GM12878 (cell line): ENCODE measurements around the gene SIGLEC5. TPM values are rescaled to one million over a fixed set of nuclear protein-coding genes. Genes with fewer than 3 reads are reported as not detected.

ENCODE experiments used
- ATAC-seq: fragments of 200-7000 bp; cut with Tn5 transposase; 3 replicates; pipeline ENCODE4 v1.9.1; 2020; ENCODE audit warnings: mild to moderate bottlenecking, moderate library complexity
- BruUV-seq: library from RNA; stranded (reverse); fragments of 400-500 nt; replicated peaks from 2 replicates; lab custom pipeline; 2021; lab: Mats Ljungman, UMichigan
- CTCF ChIA-PET: fragments of 300-600 bp; sonication (Branson Sonifier 250); formaldehyde crosslinking; extraction: SDS; loops from one replicate; lab custom pipeline; 2021; ENCODE audit warnings: inconsistent platforms; lab: Yijun Ruan, JAX
- POLR2A ChIA-PET: fragments of 350-600 bp; formaldehyde crosslinking; extraction: SDS; loops from one replicate; lab custom pipeline; 2021; ENCODE audit warnings: inconsistent platforms; lab: Charles Lee
- RAD21 ChIA-PET: fragments of 300-600 bp; sonication (Branson Sonifier 250); formaldehyde crosslinking; loops from one replicate; lab custom pipeline; 2023; ENCODE audit warnings: antibody characterized with exemption; ENCODE audit not compliant: unreplicated experiment; lab: Charles Lee
- SMC1A ChIA-PET: fragments of 300-600 bp; sonication (Branson Sonifier 250); formaldehyde crosslinking; loops from one replicate; lab custom pipeline; 2023; ENCODE audit not compliant: unreplicated experiment, uncharacterized antibody; lab: Charles Lee
- DNase-seq: peaks from one replicate; pipeline ENCODE4 v3.0.0-alpha.2; 2011; ENCODE audit warnings: low read depth, low spot score
- FAIRE-seq: peaks from 3 replicates; lab custom pipeline; 2011; peaks lifted over from hg19 to GRCh38; lab: Jason Lieb, UNC
- H2AFZ ChIP-seq: 2 replicates; pipeline ENCODE4 v1.6.0; 2011; ENCODE audit warnings: low read depth, low read length, control low read depth; ENCODE audit not compliant: control insufficient read depth
- H3K27ac ChIP-seq: 2 replicates; pipeline ENCODE4 v1.5.1; 2011; ENCODE audit warnings: control low read depth; ENCODE audit not compliant: control insufficient read depth, insufficient read depth
- H3K27me3 ChIP-seq, 2 experiments: replicated peaks in 1 of 2; 2 replicates each; pipeline versions ENCODE4 v1.6.0 to v1.6.1; 2011; ENCODE audit warnings: low read length in 1 of 2; ENCODE audit not compliant: control insufficient read depth in 2 of 2, insufficient read depth in 2 of 2
- H3K36me3 ChIP-seq, 2 experiments: 2 replicates each; pipeline ENCODE4 v1.5.1; 2011; ENCODE audit warnings: low read length in 1 of 2; ENCODE audit not compliant: control insufficient read depth in 2 of 2, insufficient read depth in 2 of 2
- H3K4me1 ChIP-seq: 2 replicates; pipeline ENCODE4 v1.6.1; 2011; ENCODE audit warnings: mild to moderate bottlenecking, low read length, moderate library complexity, mixed read lengths; ENCODE audit not compliant: control insufficient read depth, insufficient read depth
- H3K4me2 ChIP-seq: 2 replicates; pipeline ENCODE4 v1.6.0; 2011; ENCODE audit warnings: control low read depth; ENCODE audit not compliant: control insufficient read depth, insufficient read depth
- H3K4me3 ChIP-seq: fragments of 200-600 bp; sonication (generic); 2 replicates; pipeline ENCODE4 v1.5.1; 2016
- H3K79me2 ChIP-seq: 2 replicates; pipeline ENCODE4 v1.6.0; 2011; ENCODE audit warnings: low read length; ENCODE audit not compliant: control insufficient read depth, insufficient read depth
- H3K9ac ChIP-seq: 2 replicates; pipeline ENCODE4 v1.8.0; 2011; ENCODE audit warnings: low read length, control low read depth, mixed read lengths; ENCODE audit not compliant: control insufficient read depth, insufficient read depth
- H3K9me3 ChIP-seq: replicated peaks from 3 replicates; pipeline ENCODE4 v1.5.1; 2011; ENCODE audit warnings: mild to moderate bottlenecking, low read length; ENCODE audit not compliant: control insufficient read depth, insufficient read depth
- H4K20me1 ChIP-seq: 2 replicates; pipeline ENCODE4 v1.6.0; 2011; ENCODE audit not compliant: control insufficient read depth, insufficient read depth
- ATF7 ChIP-seq: fragments of 450-650 bp; IDR thresholded peaks from 2 replicates; pipeline ENCODE4 v1.6.1; 2016; ENCODE audit warnings: low read depth, mild to moderate bottlenecking
- CBFB ChIP-seq: IDR thresholded peaks from 2 replicates; pipeline ENCODE4 v1.6.1; 2016; ENCODE audit warnings: antibody characterized with exemption, low read depth
- CHD2 ChIP-seq: IDR thresholded peaks from 2 replicates; pipeline ENCODE4 v1.6.1; 2011; ENCODE audit warnings: low read depth, low read length, improper control_type of control experiment, borderline replicate concordance
- FOXK2 ChIP-seq: fragments of 450-650 bp; IDR thresholded peaks from 2 replicates; pipeline ENCODE4 v1.6.1; 2017; ENCODE audit warnings: mild to moderate bottlenecking, moderate library complexity
- IRF4 ChIP-seq: IDR thresholded peaks from 2 replicates; pipeline ENCODE4 v1.6.1; 2011; ENCODE audit warnings: low read depth, low read length
- NFXL1 ChIP-seq: fragments of 450-650 bp; IDR thresholded peaks from 2 replicates; pipeline ENCODE4 v1.6.1; 2017; ENCODE audit warnings: antibody characterized with exemption, mild to moderate bottlenecking, borderline replicate concordance
- NFYB ChIP-seq: IDR thresholded peaks from 2 replicates; pipeline ENCODE4 v1.6.1; 2011; ENCODE audit warnings: low read depth, mild to moderate bottlenecking, low read length, improper control_type of control experiment, moderate library complexity; ENCODE audit not compliant: insufficient read depth
- RBBP5 ChIP-seq: fragments of 200-600 bp; sonication (generic); conservative IDR thresholded peaks from 2 replicates; pipeline ENCODE4 v1.6.1; 2016
- SMAD5 ChIP-seq: IDR thresholded peaks from 2 replicates; pipeline ENCODE4 v1.6.1; 2016; ENCODE audit warnings: antibody characterized with exemption, low read depth
- SRF ChIP-seq, 2 experiments: IDR thresholded peaks; 2 replicates each; pipeline ENCODE4 v1.6.1; 2011; ENCODE audit warnings: low read depth in 2 of 2, low read length in 2 of 2, mild to moderate bottlenecking in 1 of 2, moderate library complexity in 1 of 2
- SUPT20H ChIP-seq: IDR thresholded peaks from 2 replicates; pipeline ENCODE4 v1.6.1; 2011; ENCODE audit warnings: low read depth, mild to moderate bottlenecking, low read length, moderate library complexity, borderline replicate concordance; ENCODE audit not compliant: control insufficient read depth
- ZNF207 ChIP-seq: fragments of 450-650 bp; IDR thresholded peaks from 2 replicates; pipeline ENCODE4 v1.6.1; 2014; ENCODE audit warnings: antibody characterized with exemption, mild to moderate bottlenecking, borderline replicate concordance
- ZNF384 ChIP-seq: IDR thresholded peaks from 2 replicates; pipeline ENCODE4 v1.6.1; 2012; ENCODE audit warnings: low read depth, mild to moderate bottlenecking, low read length, improper control_type of control experiment, borderline replicate concordance
- WGBS: methylation state at CpG from one replicate; pipeline ENCODE4 v1.1.6; 2016; ENCODE audit warnings: low lambda C conversion rate; ENCODE audit not compliant: insufficient replicate concordance, insufficient coverage; ENCODE audit errors: missing lambda C conversion rate; 5-methylcytosine and 5-hydroxymethylcytosine counted together
- in situ Hi-C: fragments of 300-500 bp; cut with MboI; formaldehyde crosslinking; loops from 9 replicates; pipeline ENCODE4 v1.14.3; 2018; ENCODE audit warnings: mixed read lengths
- intact Hi-C: fragments of 100-400 bp; cut with micrococcal nuclease; formaldehyde crosslinking; loops from one replicate; pipeline ENCODE4 v1.14.2; 2022; ENCODE audit not compliant: unreplicated experiment
- polyA plus RNA-seq, 11 experiments: library from polyadenylated mRNA; depleted of rRNA in 4 of 11; unstranded in 6 of 11; stranded (reverse) in 5 of 11; fragments of >200 nt; fragmentation: Nextera tagmentation in 4 of 11; fragmentation: Illumina TruSeq in 1 of 11; extraction: Ambion mirVana in 4 of 11; extraction: Trizol in 1 of 11; gene quantifications; 1 replicate in 1 of 11; 2 replicates in 10 of 11; pipeline versions ENCODE4 v1.2.1 to v1.2.3, GENCODE V29; 2011 to 2016; ENCODE audit warnings: inconsistent platforms in 2 of 11, missing spikeins in 2 of 11, low read depth in 1 of 11
- total RNA-seq, 4 experiments: library from RNA; depleted of rRNA in 3 of 4; stranded (reverse); fragments of >200 nt in 3 of 4; fragmentation: Illumina TruSeq in 1 of 4; extraction: Trizol in 1 of 4; gene quantifications; 2 replicates each; pipeline versions ENCODE4 v1.2.1 to v1.2.3, GENCODE V29; 2013 to 2021
- TF ChIP-seq, protein P1 (sequence below): IDR thresholded peaks from 2 replicates; pipeline ENCODE4 v1.6.1; 2012; ENCODE audit warnings: mild to moderate bottlenecking, low read depth, low read length
- TF ChIP-seq, protein P2 (sequence below): fragments of 450-650 bp; IDR thresholded peaks from 2 replicates; pipeline ENCODE4 v1.6.1; 2016; ENCODE audit warnings: mild to moderate bottlenecking
- TF ChIP-seq, protein P3 (sequence below): IDR thresholded peaks from 2 replicates; pipeline ENCODE4 v1.6.1; 2011; ENCODE audit warnings: mild to moderate bottlenecking, low read depth, low read length, moderate library complexity; ENCODE audit not compliant: insufficient replicate concordance

The SIGLEC5 gene
- total and polyA plus RNA-seq, 10 of the 15 experiments (the other 5 are each of a cell fraction or from before 2014, with no cell fraction given), result 0.05 to 2.5 (median 1.4) TPM; not detected in 1

DNA sequence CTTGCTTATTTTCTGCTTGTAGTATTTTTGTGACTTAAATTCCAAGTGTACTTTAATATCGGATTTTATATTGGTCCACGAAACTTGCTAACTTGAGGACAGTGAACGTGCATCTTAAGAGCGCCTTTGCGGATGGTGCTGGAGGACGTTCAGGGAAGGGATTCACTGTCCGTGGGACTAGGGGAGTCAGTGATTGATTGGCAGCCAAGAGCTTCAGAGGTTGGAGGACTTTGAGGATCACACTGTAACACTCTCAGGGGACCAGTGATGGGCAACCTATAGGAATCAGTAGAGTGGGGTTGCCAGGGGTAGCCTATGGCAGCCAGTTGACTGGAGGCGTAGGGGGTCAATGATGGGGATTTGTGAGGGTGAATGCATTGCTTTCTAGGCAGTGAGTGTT, 58.6 kb downstream of the SIGLEC5 start:
- intact Hi-C loops, result loop anchor here (5.0 kb wide), 1 partner anchor 36 kb away; no protein-coding TSS in a partner anchor
- in situ Hi-C loops, result no loop called here
- POLR2A ChIA-PET, result interaction anchor here (1.3 kb wide), 1 partner anchor 23 kb away, joined by 3 read pairs; no protein-coding TSS in a partner anchor
- peak overlapping the region; percentile 89 for H3K4me3 ChIP-seq
- WGBS, result 18% methylated on average over 8 of the region's 8 CpGs
- no peak for DNase-seq
- H3K4me2 ChIP-seq, result peak overlapping the region; percentile 75
- H3K79me2 ChIP-seq, result peaks cover 19% of the 10 kb centered on the region
- H3K9me3 ChIP-seq, result no peaks in the 10 kb centered on the region
- H2AFZ ChIP-seq, result no peak overlapping the region
- RAD21 ChIA-PET, result interaction anchor here (2.8 kb wide), 1 partner anchor 86 kb away, joined by 14 read pairs; no protein-coding TSS in a partner anchor
- peak overlapping the region; percentile 5; the same call in 1 of the 2 replicates for H3K9ac ChIP-seq
- FAIRE-seq, result no peak
- no peaks in the 10 kb centered on the region for H3K27me3 ChIP-seq
- peak overlapping the region; percentile 49; the same call in 1 of the 2 replicates for H3K27ac ChIP-seq
- H4K20me1 ChIP-seq, result no peaks in the 10 kb centered on the region
- CTCF ChIA-PET, result interaction anchor here (1.8 kb wide), 1 partner anchor 86 kb away, joined by 9 read pairs; no protein-coding TSS in a partner anchor
- H3K4me1 ChIP-seq, result peaks cover 8% of the 10 kb centered on the region; the same call in 1 of the 2 replicates
- SMC1A ChIA-PET, result interaction anchor here (1.4 kb wide), 1 partner anchor 78 kb away, joined by 3 read pairs; no protein-coding TSS in a partner anchor
- peaks cover 2 to 6% of the 10 kb centered on the region in 2 experiments; a peak in 3 of 4 replicates for H3K36me3 ChIP-seq
- ATAC-seq, result peak; percentile 56
- TSS peak; percentile 72 for BruUV-seq
- TF ChIP-seq IRF4, result no peak
- no peak for TF ChIP-seq CBFB
- no peak for TF ChIP-seq RBBP5
- TF ChIP-seq FOXK2, result no peak
- TF ChIP-seq, protein P1, sequence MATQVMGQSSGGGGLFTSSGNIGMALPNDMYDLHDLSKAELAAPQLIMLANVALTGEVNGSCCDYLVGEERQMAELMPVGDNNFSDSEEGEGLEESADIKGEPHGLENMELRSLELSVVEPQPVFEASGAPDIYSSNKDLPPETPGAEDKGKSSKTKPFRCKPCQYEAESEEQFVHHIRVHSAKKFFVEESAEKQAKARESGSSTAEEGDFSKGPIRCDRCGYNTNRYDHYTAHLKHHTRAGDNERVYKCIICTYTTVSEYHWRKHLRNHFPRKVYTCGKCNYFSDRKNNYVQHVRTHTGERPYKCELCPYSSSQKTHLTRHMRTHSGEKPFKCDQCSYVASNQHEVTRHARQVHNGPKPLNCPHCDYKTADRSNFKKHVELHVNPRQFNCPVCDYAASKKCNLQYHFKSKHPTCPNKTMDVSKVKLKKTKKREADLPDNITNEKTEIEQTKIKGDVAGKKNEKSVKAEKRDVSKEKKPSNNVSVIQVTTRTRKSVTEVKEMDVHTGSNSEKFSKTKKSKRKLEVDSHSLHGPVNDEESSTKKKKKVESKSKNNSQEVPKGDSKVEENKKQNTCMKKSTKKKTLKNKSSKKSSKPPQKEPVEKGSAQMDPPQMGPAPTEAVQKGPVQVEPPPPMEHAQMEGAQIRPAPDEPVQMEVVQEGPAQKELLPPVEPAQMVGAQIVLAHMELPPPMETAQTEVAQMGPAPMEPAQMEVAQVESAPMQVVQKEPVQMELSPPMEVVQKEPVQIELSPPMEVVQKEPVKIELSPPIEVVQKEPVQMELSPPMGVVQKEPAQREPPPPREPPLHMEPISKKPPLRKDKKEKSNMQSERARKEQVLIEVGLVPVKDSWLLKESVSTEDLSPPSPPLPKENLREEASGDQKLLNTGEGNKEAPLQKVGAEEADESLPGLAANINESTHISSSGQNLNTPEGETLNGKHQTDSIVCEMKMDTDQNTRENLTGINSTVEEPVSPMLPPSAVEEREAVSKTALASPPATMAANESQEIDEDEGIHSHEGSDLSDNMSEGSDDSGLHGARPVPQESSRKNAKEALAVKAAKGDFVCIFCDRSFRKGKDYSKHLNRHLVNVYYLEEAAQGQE, result no peak
- no peak for TF ChIP-seq NFYB
- TF ChIP-seq NFXL1, result no peak
- no peak for TF ChIP-seq ZNF207
- TF ChIP-seq SMAD5, result no peak
- TF ChIP-seq ZNF384, result no peak
- TF ChIP-seq, protein P2, sequence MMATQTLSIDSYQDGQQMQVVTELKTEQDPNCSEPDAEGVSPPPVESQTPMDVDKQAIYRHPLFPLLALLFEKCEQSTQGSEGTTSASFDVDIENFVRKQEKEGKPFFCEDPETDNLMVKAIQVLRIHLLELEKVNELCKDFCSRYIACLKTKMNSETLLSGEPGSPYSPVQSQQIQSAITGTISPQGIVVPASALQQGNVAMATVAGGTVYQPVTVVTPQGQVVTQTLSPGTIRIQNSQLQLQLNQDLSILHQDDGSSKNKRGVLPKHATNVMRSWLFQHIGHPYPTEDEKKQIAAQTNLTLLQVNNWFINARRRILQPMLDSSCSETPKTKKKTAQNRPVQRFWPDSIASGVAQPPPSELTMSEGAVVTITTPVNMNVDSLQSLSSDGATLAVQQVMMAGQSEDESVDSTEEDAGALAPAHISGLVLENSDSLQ, result peak; percentile 83
- TF ChIP-seq, protein P3, sequence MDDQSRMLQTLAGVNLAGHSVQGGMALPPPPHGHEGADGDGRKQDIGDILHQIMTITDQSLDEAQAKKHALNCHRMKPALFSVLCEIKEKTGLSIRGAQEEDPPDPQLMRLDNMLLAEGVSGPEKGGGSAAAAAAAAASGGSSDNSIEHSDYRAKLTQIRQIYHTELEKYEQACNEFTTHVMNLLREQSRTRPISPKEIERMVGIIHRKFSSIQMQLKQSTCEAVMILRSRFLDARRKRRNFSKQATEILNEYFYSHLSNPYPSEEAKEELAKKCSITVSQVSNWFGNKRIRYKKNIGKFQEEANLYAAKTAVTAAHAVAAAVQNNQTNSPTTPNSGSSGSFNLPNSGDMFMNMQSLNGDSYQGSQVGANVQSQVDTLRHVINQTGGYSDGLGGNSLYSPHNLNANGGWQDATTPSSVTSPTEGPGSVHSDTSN, result peak; percentile 56
- no peak for TF ChIP-seq SRF (IDR thresholded peaks at IDR 0.05; ENCODE audit: low read depth in 2 of 2, low read length in 2 of 2)
- TF ChIP-seq ATF7, result no peak
- 0 out of 2 replicates have a peak, but pooled peaks have one; percentile 8 for TF ChIP-seq CHD2
- TF ChIP-seq SUPT20H, result no peak
